GM18861 (cell line): ENCODE results near the gene SUZ12.
"Not testable (repeated sequence)": the region's sequence is repeated elsewhere in the genome, so short reads cannot be mapped to it uniquely, and the experiment has no call there.

Experiments used
- ATAC-seq: cut with Tn5 transposase; IDR thresholded peaks from one replicate; pipeline ENCODE4 v1.9.1; 2021; ENCODE audit not compliant: unreplicated experiment

SUZ12 gene

GRCh38 chr17:31936615-31937609 is at the start of gene SUZ12:
Gene SUZ12, plus strand, starts transcription at chr17:31937007. Its CDS starts 240 bp downstream, at chr17:31937247.
- peak; percentile 84 for ATAC-seq

- no peak for ATAC-seq
Measured at GRCh38 chr17:31888124-31888523, 48.7 kb upstream of the SUZ12 start.

- ATAC-seq: no peak
Measured at GRCh38 chr17:31900877-31901276, 35.9 kb upstream of the SUZ12 start.

GRCh38 chr17:31902693-31903092 is 34.1 kb upstream of the SUZ12 start:
- ATAC-seq: no peak

- ATAC-seq: no peak
Measured at GRCh38 chr17:31903401-31903800, 33.4 kb upstream of the SUZ12 start.

GRCh38 chr17:31907342-31907962 is 29.4 kb upstream of the SUZ12 start:
- ATAC-seq: no peak

GRCh38 chr17:31908386-31908785 is 28.4 kb upstream of the SUZ12 start:
- ATAC-seq: no peak

GRCh38 chr17:31912705-31913104 is 24.1 kb upstream of the SUZ12 start:
- ATAC-seq: not testable (repeated sequence)

GRCh38 chr17:31915456-31916100 is 21.2 kb upstream of the SUZ12 start:
- ATAC-seq: no peak

GRCh38 chr17:31916491-31917064 is 20.2 kb upstream of the SUZ12 start:
- ATAC-seq: no peak

- ATAC-seq: no peak
Measured at GRCh38 chr17:31917065-31917529, 19.7 kb upstream of the SUZ12 start.

GRCh38 chr17:31917721-31918120 is 19.1 kb upstream of the SUZ12 start:
- ATAC-seq: not testable (repeated sequence)

- ATAC-seq: no peak
Measured at GRCh38 chr17:31918701-31919128, 18.1 kb upstream of the SUZ12 start.

GRCh38 chr17:31919802-31920525 is 16.8 kb upstream of the SUZ12 start:
- ATAC-seq: no peak

GRCh38 chr17:31926100-31926729 is 10.6 kb upstream of the SUZ12 start:
- ATAC-seq: no peak

- no peak for ATAC-seq
Measured at GRCh38 chr17:31931756-31932155, 5.1 kb upstream of the SUZ12 start.

- ATAC-seq: no peak
Measured at GRCh38 chr17:31935512-31935911, 1.3 kb upstream of the SUZ12 start.

GRCh38 chr17:31937926-31938641 is 1.3 kb downstream of the SUZ12 start:
- ATAC-seq: not testable (repeated sequence)

GRCh38 chr17:31941916-31942315 is 5.1 kb downstream of the SUZ12 start:
- not testable (repeated sequence) for ATAC-seq
